GM18867 (cell line): ENCODE measurements around the gene PPIL3.

Experiments
- ATAC-seq: cut with Tn5 transposase; IDR thresholded peaks from one replicate; pipeline ENCODE4 v1.9.1; 2021; ENCODE audit warnings: mild to moderate bottlenecking, moderate library complexity; ENCODE audit not compliant: unreplicated experiment

PPIL3 gene

GRCh38 chr2:200861617-200862155, 27.2 kb downstream of the PPIL3 start:
- no peak for ATAC-seq

GRCh38 chr2:200860092-200860795, 28.6 kb downstream of the PPIL3 start:
- no peak for ATAC-seq

- ATAC-seq = no peak
These were observed 32.1 kb downstream of the PPIL3 start for GRCh38 chr2:200856806-200857205.

- no peak for ATAC-seq
These were observed 36.3 kb downstream of the PPIL3 start for GRCh38 chr2:200852605-200853004.

- ATAC-seq = no peak
These were observed 37.3 kb downstream of the PPIL3 start for GRCh38 chr2:200851398-200852248.

GRCh38 chr2:200850512-200851256, 38.2 kb downstream of the PPIL3 start:
- no peak for ATAC-seq

- ATAC-seq = no peak
These were observed 40.9 kb downstream of the PPIL3 start for GRCh38 chr2:200847939-200848338.

GRCh38 chr2:200847269-200847668, 41.6 kb downstream of the PPIL3 start:
- ATAC-seq = no peak

GRCh38 chr2:200845669-200846325, 43.1 kb downstream of the PPIL3 start:
- ATAC-seq = no peak

GRCh38 chr2:200845194-200845593, 43.7 kb downstream of the PPIL3 start:
- ATAC-seq = no peak

- ATAC-seq = no peak
These were observed 44.6 kb downstream of the PPIL3 start for GRCh38 chr2:200843993-200844948.

GRCh38 chr2:200839513-200839912, 49.4 kb downstream of the PPIL3 start:
- ATAC-seq = no peak

- no peak for ATAC-seq
These were observed 54.2 kb downstream of the PPIL3 start for GRCh38 chr2:200834701-200835100.

- ATAC-seq = no peak
These were observed 59.6 kb downstream of the PPIL3 start for GRCh38 chr2:200829258-200829655.

- no peak for ATAC-seq
These were observed 60.2 kb downstream of the PPIL3 start for GRCh38 chr2:200828572-200829257.

- no peak for ATAC-seq
These were observed 60.8 kb downstream of the PPIL3 start for GRCh38 chr2:200828104-200828503.

GRCh38 chr2:200821686-200822245, 67.1 kb downstream of the PPIL3 start:
- ATAC-seq = no peak
